ENCODE measurements around the gene AAMP.
A peak's percentile ranks its signal among the peaks of the same experiment; 100 is the strongest.
"Not testable (repeated sequence)": the region's sequence is repeated elsewhere in the genome, so short reads cannot be mapped to it uniquely, and the experiment has no call there.

The AAMP gene

GRCh38 chr2:218269900-218270720 lies at the start of gene AAMP, which contains the start of gene PNKD:
TSS of gene AAMP (minus strand) at chr2:218270137. CDS start at chr2:218270086, 51 bp downstream.
TSS of gene PNKD (plus strand) at chr2:218270519. CDS start at chr2:218270536, 17 bp downstream.
- DNase-seq = peak; percentile 100

GRCh38 chr2:218318241-218318640 lies 48.3 kb upstream of the AAMP start:
- no peak for DNase-seq

- DNase-seq = no peak
These were observed 47.9 kb upstream of the AAMP start for GRCh38 chr2:218317835-218318234.

- DNase-seq = no peak
These were observed 47.3 kb upstream of the AAMP start for GRCh38 chr2:218317303-218317630.

GRCh38 chr2:218315397-218315796 lies 45.5 kb upstream of the AAMP start:
- DNase-seq = no peak

GRCh38 chr2:218314764-218315163 lies 44.8 kb upstream of the AAMP start:
- DNase-seq = not testable (repeated sequence)

GRCh38 chr2:218313356-218313755 lies 43.4 kb upstream of the AAMP start:
- no peak for DNase-seq

GRCh38 chr2:218312267-218312756 lies 42.4 kb upstream of the AAMP start:
- DNase-seq = no peak

- not testable (repeated sequence) for DNase-seq
These were observed 41.8 kb upstream of the AAMP start for GRCh38 chr2:218311541-218312266.

GRCh38 chr2:218310853-218311540 lies 41.1 kb upstream of the AAMP start:
- DNase-seq = no peak

GRCh38 chr2:218307415-218308090 lies 37.6 kb upstream of the AAMP start:
- no peak for DNase-seq

GRCh38 chr2:218306184-218306920 lies 36.4 kb upstream of the AAMP start:
- no peak for DNase-seq

- DNase-seq = no peak
These were observed 35.4 kb upstream of the AAMP start for GRCh38 chr2:218305383-218305782.

GRCh38 chr2:218301176-218301819 lies 31.4 kb upstream of the AAMP start:
- peak; percentile 82 for DNase-seq

- DNase-seq = no peak
These were observed 30.2 kb upstream of the AAMP start for GRCh38 chr2:218300141-218300540.

- DNase-seq = peak; percentile 54
These were observed 28.5 kb upstream of the AAMP start for GRCh38 chr2:218298314-218298875.

GRCh38 chr2:218296847-218297246 lies 26.9 kb upstream of the AAMP start:
- DNase-seq = peak; percentile 70

- DNase-seq = no peak
These were observed 26.3 kb upstream of the AAMP start for GRCh38 chr2:218296200-218296599.

- DNase-seq = no peak
These were observed 25.1 kb upstream of the AAMP start for GRCh38 chr2:218295029-218295428.

- no peak for DNase-seq
These were observed 24.6 kb upstream of the AAMP start for GRCh38 chr2:218294430-218295022.

All from midbrain (tissue), 1 donor.